ENCODE data around the gene NR4A3.

DNA sequence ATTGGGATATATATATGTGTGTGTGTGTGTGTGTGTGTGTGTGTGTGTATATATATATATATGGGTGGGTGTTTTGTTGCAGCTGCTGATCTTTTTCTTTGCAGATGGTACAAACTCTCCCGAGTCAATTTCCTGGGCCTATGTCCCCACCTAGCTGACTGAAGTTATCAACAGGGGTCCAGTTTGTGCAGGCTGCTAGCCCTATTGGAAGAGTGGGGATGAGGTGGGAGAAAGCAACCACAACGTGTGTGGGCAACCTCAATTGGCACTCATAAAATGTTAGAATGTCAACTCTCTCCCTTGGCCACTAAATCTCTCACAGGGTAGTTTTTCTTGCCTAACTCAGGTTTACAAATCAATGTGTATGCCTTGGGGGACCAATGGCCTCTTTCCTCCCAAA lies 5.6 kb downstream of the NR4A3 start:
- 0 out of 2 replicates have a peak, but pooled peaks have one; percentile 4 for TF ChIP-seq CTCF (IDR thresholded peaks at IDR 0.05; ENCODE audit: low read depth, low read length)
- no peak for TF ChIP-seq EZH2phosphoT487 (IDR thresholded peaks at IDR 0.05; ENCODE audit: low read depth)

Measured in OCI-LY3 (cell line).